Mucosa of rectum (tissue), 2 donors: ENCODE measurements around the gene RTP5.
"Not testable (repeated sequence)": the region's sequence is repeated elsewhere in the genome, so short reads cannot be mapped to it uniquely, and the experiment has no call there.

Source experiments
- H3K27ac ChIP-seq, 2 donors: one replicate each; pipeline ENCODE4 v1.7.0; 2013; ENCODE audit warnings: inconsistent platforms in 2 of 2, low read depth in 2 of 2, low read length in 2 of 2
- H3K27me3 ChIP-seq, 2 donors: one replicate each; pipeline ENCODE4 v1.7.0; 2013; ENCODE audit warnings: low read length in 2 of 2; ENCODE audit not compliant: control insufficient read depth in 2 of 2, insufficient read depth in 2 of 2
- H3K36me3 ChIP-seq, 2 donors: one replicate each; pipeline ENCODE4 v1.7.0; 2013; ENCODE audit warnings: low read length in 2 of 2; ENCODE audit not compliant: control insufficient read depth in 2 of 2, insufficient read depth in 2 of 2
- H3K4me1 ChIP-seq, 2 donors: one replicate each; pipeline ENCODE4 v1.7.0; 2013; ENCODE audit warnings: low read length in 2 of 2, mild to moderate bottlenecking in 1 of 2; ENCODE audit not compliant: control insufficient read depth in 2 of 2, insufficient read depth in 2 of 2
- H3K4me3 ChIP-seq, 2 donors: one replicate each; pipeline ENCODE4 v1.7.0; 2013; ENCODE audit warnings: low read length in 2 of 2
- H3K9ac ChIP-seq, 2 donors: one replicate each; pipeline ENCODE4 v1.7.0; 2013; ENCODE audit warnings: low read length in 2 of 2, low read depth in 1 of 2, mild to moderate bottlenecking in 1 of 2
- H3K9me3 ChIP-seq, 2 donors: one replicate each; pipeline ENCODE4 v1.7.0; 2013; ENCODE audit warnings: low read length in 2 of 2; ENCODE audit not compliant: control insufficient read depth in 2 of 2
- donor health status: healthy.
- donor health status: Normal muscosa, but diverticular disease.

Gene RTP5

GRCh38 chr2:241912021-241912555 is 42.6 kb downstream of the RTP5 start:
- Histone ChIP-seq H3K27me3 (no peaks in the 10 kb centered on the region), H3K9me3 (no peaks in the 10 kb centered on the region), H3K36me3 (no peaks in the 10 kb centered on the region), H3K27ac (no peak overlapping the region), H3K4me1 (no peaks in the 10 kb centered on the region), H3K4me3 (no peak overlapping the region), H3K9ac (no peak overlapping the region)

GRCh38 chr2:241913703-241914102 is 44.2 kb downstream of the RTP5 start:
- no peaks in the 10 kb centered on the region for H3K36me3 ChIP-seq
- no peak overlapping the region for H3K27ac ChIP-seq
- H3K9me3 ChIP-seq, result no peaks in the 10 kb centered on the region
- H3K4me1 ChIP-seq, result no peaks in the 10 kb centered on the region
- no peak overlapping the region for H3K4me3 ChIP-seq
- H3K9ac ChIP-seq, result no peak overlapping the region
- no peaks in the 10 kb centered on the region for H3K27me3 ChIP-seq

GRCh38 chr2:241914542-241914941 is 45.0 kb downstream of the RTP5 start:
- Histone ChIP-seq H3K4me1 (no peaks in the 10 kb centered on the region), H3K27ac (no peak overlapping the region), H3K27me3 (no peaks in the 10 kb centered on the region), H3K4me3 (no peak overlapping the region), H3K9me3 (no peaks in the 10 kb centered on the region), H3K9ac (no peak overlapping the region), H3K36me3 (no peaks in the 10 kb centered on the region)

- not testable (repeated sequence) for H3K36me3 ChIP-seq, H3K27ac ChIP-seq, H3K4me1 ChIP-seq, H3K9ac ChIP-seq, H3K9me3 ChIP-seq, H3K27me3 ChIP-seq, H3K4me3 ChIP-seq
Measured at GRCh38 chr2:241921631-241922030, 52.1 kb downstream of the RTP5 start.

- H3K9me3 ChIP-seq, result no peaks in the 10 kb centered on the region
- H3K4me3 ChIP-seq, result no peak overlapping the region
- H3K4me1 ChIP-seq, result no peaks in the 10 kb centered on the region
- no peak overlapping the region for H3K27ac ChIP-seq
- H3K27me3 ChIP-seq, result no peaks in the 10 kb centered on the region
- H3K36me3 ChIP-seq, result no peaks in the 10 kb centered on the region
- no peak overlapping the region for H3K9ac ChIP-seq
Measured at GRCh38 chr2:241922411-241922810, 52.9 kb downstream of the RTP5 start.

- not testable (repeated sequence) for H3K36me3 ChIP-seq, H3K9ac ChIP-seq, H3K9me3 ChIP-seq, H3K27me3 ChIP-seq, H3K4me3 ChIP-seq, H3K27ac ChIP-seq, H3K4me1 ChIP-seq
Measured at GRCh38 chr2:241922816-241923601, 53.5 kb downstream of the RTP5 start.
